Measurements from ENCODE around the gene FBXL7.

Gene FBXL7

GRCh38 chr5:15695215-15695731 lies 195.3 kb downstream of the FBXL7 start:
- no peak for TF ChIP-seq CTCF (IDR thresholded peaks at IDR 0.05)

GRCh38 chr5:15700373-15700772 lies 200.4 kb downstream of the FBXL7 start:
- TF ChIP-seq CTCF (IDR thresholded peaks at IDR 0.05), result no peak

- no peak for TF ChIP-seq CTCF (IDR thresholded peaks at IDR 0.05)
Measured at GRCh38 chr5:15702102-15702501, 202.1 kb downstream of the FBXL7 start.

- no peak for TF ChIP-seq CTCF (IDR thresholded peaks at IDR 0.05)
Measured at GRCh38 chr5:15703901-15704300, 203.9 kb downstream of the FBXL7 start.

GRCh38 chr5:15704397-15704947 lies 204.5 kb downstream of the FBXL7 start:
- no peak for TF ChIP-seq CTCF (IDR thresholded peaks at IDR 0.05)

GRCh38 chr5:15707631-15708030 lies 207.7 kb downstream of the FBXL7 start:
- TF ChIP-seq CTCF (IDR thresholded peaks at IDR 0.05), result no peak

GRCh38 chr5:15711892-15712291 lies 211.9 kb downstream of the FBXL7 start:
- no peak for TF ChIP-seq CTCF (IDR thresholded peaks at IDR 0.05)

- TF ChIP-seq CTCF (IDR thresholded peaks at IDR 0.05), result no peak
Measured at GRCh38 chr5:15715535-15715934, 215.6 kb downstream of the FBXL7 start.
